GM10266 (cell line): ENCODE measurements around the gene TOX2.
"Not testable (repeated sequence)": the region's sequence is repeated elsewhere in the genome, so short reads cannot be mapped to it uniquely, and the experiment has no call there.

Experiments
- DNase-seq: peaks from one replicate; pipeline ENCODE4 v3.0.0; 2012; ENCODE audit errors: extremely low spot score
- TF ChIP-seq, protein P1 (sequence below): IDR thresholded peaks from 2 replicates; pipeline ENCODE4 v1.5.1; 2012; ENCODE audit warnings: mild to moderate bottlenecking, low read depth; ENCODE audit not compliant: control insufficient read depth, insufficient read depth; ENCODE audit errors: missing control alignments

The TOX2 gene

DNA sequence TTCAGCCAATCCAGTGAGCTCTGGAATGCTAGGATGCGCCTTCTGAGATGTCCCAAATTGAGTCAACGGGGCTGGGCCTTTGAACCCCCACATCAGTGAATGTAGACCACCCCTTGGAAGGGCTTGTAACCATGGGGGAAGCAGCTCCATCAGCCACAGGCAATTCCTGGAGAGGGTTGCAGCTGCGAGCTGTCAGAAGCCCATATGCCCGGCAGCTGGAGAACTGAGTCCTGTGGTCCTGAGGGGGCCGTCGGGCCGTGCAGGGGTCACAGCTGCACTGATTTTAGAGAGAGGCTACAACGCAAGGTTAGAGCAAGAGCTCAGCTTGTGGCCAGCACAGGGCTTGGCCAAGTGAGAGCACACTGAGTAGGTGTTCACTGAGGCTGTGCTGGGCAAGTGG is 121.3 kb downstream of the TOX2 start:
- no peak for DNase-seq
- TF ChIP-seq, protein P1, sequence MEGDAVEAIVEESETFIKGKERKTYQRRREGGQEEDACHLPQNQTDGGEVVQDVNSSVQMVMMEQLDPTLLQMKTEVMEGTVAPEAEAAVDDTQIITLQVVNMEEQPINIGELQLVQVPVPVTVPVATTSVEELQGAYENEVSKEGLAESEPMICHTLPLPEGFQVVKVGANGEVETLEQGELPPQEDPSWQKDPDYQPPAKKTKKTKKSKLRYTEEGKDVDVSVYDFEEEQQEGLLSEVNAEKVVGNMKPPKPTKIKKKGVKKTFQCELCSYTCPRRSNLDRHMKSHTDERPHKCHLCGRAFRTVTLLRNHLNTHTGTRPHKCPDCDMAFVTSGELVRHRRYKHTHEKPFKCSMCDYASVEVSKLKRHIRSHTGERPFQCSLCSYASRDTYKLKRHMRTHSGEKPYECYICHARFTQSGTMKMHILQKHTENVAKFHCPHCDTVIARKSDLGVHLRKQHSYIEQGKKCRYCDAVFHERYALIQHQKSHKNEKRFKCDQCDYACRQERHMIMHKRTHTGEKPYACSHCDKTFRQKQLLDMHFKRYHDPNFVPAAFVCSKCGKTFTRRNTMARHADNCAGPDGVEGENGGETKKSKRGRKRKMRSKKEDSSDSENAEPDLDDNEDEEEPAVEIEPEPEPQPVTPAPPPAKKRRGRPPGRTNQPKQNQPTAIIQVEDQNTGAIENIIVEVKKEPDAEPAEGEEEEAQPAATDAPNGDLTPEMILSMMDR: no peak

DNA sequence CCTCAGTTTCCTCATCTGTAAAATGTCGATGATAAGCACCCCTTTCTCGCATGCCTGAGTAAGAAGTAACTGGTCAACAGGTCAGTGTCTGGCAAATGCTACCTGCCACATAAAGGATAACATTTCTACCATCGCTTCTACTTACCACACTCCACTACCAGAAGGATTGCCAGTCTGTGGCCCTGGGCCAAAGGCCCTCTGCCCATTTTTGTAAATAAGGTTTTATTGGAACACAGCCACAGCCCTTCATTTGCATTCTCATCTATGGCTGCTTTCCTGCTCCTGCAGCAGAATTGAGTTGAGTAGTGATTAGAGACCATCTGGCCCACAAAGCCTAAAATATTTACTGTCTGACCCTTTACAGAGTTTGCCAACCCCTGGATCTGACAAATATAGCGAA is 121.8 kb downstream of the TOX2 start:
- TF ChIP-seq, protein P1: no peak
- DNase-seq: no peak

DNA sequence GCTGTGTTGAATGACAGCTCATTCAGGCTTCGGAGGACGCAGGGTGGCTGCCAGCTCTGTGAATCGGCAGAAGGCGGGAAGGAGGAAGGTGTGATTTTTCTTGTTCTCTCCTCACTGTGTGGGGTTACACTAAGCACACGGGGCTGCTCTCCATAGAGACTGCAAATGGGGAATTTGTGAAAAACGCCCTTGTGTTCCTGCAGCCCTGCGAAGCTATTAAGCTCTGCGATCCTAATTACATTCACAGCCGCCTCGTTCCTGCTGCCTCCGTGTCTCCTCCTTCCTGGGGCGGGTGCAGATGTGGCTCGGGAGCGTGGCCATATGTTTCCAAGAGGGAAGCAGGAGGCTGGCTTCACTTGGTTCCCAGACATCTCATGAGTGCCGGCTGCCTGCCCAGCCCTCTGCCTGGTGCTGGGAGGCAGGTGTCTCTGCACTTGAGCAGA is 124.0 kb downstream of the TOX2 start:
- DNase-seq: no peak
- TF ChIP-seq, protein P1: no peak

DNA sequence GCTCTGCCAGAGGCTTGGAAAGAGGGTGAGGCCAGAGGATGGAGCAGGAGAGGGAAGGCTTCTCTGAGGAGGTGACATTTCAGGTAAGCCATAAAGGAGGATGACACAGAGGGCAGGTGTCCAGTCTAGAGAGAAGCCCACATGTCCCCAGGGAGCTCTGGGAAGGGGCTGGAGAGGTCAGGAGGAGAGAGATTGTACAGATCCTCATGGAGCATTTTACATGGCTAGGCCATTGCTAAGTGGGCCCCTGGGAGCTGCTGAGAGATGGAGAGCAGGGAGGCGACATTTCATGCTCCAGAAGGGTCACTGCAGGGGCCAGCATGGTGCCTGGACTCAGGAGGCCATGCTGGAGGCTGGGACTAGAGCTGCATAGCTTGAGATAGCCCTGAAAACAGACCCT is 124.5 kb downstream of the TOX2 start:
- DNase-seq: no peak
- TF ChIP-seq, protein P1: no peak

DNA sequence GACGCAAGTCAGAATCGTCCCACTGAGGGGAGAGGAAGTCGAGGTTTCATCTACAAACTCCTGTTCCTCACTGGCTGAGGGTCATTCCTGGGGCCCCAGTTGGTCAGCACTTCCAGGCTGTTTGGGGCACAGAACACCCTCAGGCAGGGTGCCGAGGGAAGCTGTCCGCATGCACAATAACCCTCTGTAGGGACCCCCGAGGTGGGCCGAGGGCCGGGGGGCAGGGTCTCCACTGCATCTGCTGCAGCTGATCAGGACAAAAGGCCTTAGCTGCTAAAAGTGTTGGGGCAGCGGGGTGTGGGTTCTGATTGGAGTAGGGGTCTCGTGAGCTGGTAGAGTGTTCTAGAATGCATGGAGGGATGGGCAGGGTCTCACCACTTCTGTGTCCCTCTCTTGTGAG is 125.1 kb downstream of the TOX2 start:
- TF ChIP-seq, protein P1: no peak
- DNase-seq: no peak

DNA sequence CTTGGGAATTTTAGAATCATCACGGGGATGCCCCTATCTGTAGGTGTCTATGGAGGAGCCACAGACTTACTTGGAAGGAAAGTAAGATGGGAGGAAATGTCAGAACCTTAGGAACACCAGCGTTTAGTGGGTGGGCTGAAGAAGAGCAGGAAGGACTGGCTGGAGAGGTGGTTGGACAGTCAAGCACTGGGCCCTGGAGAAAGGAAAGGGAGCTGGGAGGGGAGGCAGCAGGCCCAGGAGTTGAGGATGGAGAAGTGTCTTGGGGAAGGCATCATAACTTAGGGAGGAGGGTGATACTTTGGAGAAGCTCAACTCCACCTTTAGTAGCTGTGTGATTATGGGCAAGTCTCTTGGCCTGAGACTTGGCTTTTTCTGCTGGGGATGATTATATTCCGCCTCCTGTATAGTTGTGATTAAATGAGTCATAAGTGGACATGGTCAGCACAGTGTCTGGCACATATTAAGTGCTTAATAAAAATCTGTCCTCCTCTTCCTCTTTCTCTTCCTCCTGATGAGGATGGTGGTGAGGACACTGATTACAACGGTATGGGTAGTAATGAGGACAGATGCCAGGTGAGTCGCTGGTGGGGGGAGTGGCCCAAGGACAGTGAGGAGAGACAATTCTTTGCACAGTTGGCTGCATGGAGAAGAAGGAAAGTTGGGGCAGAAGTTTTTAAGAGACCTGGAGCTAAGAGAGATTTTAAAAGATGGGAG is 125.7 kb downstream of the TOX2 start:
- DNase-seq: no peak
- TF ChIP-seq, protein P1: no peak

DNA sequence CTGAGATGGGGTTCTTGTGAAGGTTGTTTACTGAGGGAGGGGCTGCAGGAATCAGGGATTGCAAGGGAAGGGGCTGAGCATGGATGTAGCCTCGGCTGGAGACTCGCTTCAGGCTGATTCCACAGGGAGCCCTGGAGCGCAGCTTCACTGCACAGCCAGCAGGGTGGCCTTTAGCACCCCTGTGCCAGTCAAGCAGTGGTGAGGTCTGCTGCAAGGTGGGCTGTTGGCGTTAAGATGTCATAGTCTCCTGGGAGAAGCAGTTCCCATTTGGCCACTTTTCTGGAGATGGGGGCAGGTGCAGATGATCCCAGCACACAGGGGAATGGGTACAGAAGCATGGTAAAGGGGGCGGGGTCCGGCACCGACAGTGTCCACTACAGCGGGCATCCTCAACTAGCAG is 126.3 kb downstream of the TOX2 start:
- no peak for DNase-seq
- TF ChIP-seq, protein P1: no peak

DNA sequence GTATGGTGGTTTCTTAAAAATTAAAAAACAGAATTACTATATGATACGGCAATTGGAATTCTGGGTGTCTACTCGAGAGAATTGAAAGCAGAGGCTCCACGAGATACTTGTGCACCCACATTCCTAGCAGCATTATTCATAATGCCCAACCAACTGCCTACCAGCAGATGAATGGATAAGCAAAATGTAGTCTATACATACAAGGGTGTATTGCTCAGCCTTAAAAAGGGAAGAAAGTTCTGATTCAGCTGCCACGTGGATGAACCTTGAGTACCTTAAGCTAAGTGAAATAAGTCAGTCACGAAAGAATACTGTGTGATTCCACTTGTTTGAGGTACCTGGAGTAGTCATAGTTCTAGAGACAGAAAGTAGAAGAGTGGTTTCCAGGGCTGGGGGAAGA is 130.1 kb downstream of the TOX2 start:
- DNase-seq: not testable (repeated sequence)
